GM18511 (cell line): Measurements from ENCODE around the gene CNTROB.

ENCODE experiments used
- ATAC-seq: cut with Tn5 transposase; IDR thresholded peaks from one replicate; pipeline ENCODE4 v1.9.1; 2021; ENCODE audit warnings: mild to moderate bottlenecking, moderate library complexity; ENCODE audit not compliant: unreplicated experiment

Gene CNTROB

DNA sequence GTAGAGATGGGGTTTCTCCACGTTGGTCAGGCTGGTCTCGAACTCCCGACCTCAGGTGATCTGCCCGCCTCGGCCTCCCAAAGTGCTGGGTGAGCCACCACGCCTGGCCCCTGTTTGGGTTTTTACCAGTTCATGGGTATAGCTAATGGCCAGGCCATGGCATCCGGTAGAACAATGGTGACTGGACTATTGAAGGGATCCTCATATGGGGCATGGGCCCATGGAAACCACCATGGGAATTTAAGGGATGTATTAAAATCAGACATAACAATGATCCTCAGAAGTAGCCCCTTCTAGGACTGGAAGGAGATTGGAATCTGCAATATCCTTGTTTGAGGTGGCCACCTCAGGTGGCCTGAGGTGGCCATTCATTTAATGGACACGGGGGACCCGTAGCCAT is 52.9 kb downstream of the CNTROB start:
- ATAC-seq: no peak

DNA sequence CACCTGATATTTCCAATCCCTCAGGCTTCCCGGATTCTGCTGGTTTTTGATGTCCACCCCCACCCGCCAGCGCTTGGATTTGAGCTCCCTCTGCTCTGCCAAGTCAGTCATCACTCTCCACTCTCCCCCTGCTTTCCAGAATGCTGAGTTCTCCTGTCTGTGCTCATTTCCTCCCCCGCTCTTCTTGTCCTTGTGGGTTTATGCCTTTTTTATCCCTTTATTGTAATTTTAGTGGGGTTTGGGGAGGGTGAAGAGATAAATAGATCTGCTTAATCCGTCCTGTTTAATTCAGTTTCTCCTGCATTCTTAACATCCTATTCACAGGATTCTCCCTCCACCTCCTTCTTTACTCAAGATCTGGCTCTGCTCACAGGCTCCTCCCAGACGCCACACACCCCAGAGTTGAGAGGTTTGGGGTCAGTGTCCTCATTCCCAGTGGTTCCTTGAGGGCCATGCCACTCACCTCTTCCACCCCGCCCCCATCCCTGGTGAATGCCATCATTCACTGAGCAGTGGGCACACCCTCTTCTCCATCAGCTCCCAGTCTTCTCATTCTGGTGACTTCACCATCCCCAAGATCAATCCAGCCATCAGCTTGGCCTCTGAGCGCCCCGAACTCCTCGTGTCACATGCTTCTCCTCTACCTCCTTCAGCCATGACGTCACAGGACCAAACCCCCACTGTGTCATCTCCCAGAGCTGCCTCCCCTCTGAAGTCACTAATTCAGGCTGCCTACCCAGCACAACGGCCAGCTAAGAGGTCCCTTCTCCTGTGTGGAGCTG is 55.3 kb downstream of the CNTROB start:
- ATAC-seq: no peak

DNA sequence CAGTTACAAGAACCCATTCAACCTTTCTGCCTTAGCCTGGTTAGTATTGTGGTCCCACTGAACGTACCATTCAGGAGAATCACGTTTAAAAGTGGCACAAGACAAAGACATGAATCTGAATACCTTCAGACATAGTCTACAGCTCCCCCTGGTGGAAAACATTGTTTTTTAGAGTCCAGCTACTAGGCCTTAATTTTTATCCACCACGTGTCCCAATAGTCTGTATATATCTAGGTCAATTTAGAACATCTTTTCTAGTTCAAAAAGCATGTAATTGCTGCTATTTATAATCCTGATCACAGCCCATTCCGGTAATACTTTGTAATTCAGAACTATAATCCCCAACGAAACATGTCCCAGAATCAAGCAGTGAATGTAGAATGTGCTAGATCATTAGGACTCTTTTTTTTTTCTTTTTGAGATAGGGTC is 56.8 kb downstream of the CNTROB start:
- no peak for ATAC-seq

DNA sequence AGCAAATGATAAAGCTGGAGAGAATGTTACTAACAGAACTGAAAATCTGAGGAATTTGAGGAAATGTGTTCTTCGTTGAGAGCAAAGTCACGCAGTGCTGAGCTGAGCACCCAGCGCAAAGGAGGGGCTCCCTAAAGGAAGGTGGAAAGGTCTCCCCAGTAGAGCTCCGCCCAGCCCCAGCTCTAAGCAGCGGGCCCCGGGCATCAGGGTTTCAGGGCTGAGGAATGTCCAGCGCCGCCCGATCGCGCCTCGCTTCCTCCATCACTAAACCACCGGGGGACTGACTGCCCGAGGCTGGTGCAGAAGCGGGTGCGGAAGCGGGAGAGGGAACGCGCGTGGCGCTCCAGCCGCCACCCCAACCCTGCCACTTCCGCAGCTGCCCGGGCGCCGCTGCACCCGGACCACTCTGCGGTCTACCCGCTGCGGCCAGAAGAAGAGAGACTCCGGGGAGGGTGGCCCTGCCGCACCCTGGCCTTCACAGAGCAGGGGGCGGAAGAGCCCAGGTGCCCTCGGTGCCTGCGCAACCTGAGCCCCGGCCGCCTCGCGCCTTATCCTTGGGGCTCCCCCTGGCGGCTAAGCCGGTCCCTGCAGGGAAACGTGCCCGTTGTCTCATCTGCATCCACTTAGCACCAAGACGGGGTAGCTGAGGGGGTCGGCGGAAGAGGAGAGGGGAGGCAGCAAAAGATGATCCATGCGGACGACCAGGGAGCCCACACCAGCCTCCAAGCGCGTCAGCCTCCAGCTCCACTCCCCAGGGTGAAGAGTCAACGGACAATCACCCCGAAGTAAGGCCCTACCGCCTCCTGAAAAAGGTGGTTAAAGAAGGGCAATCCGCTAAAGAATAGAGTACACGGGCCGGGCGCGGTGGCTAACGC is 58.0 kb downstream of the CNTROB start:
- peak; percentile 70 for ATAC-seq

DNA sequence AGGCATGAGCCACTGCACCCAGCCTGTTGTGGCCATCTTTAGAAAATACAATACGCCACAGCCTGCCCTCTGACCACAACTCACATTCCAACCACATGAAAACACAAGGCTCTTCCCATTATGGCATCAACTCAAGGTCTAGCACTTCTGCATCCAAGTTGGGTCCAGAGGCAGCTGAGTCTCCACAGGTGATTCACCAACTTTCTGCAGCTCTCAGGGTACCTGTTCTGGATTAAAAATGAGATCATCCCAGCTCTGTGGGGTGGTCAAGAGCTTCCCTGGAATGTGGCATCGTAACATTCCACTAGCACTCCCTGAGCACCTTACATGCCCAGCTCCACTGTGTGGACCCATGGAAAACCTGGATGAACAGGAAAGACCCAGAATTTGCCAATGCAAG is 60.5 kb downstream of the CNTROB start:
- no peak for ATAC-seq

DNA sequence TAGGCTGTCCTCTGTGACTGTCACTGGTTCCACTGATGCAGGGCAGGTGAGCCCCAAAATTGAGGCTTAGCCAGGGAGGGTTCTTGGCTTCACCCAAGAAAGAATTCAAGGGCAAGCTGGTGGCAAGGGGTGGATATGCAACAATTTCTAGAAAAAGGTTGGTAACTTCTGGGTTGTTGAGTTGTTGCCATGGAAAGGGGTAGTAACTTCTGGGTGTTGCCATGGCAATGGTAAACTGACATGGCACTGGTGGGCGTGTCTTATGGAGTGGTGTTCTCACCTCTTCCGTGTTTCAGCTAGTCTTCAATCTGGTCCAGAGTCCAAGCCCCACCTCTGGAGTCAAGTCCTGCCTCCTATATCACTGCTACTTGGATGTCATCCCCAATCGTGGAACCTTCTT is 60.9 kb downstream of the CNTROB start:
- ATAC-seq: no peak

DNA sequence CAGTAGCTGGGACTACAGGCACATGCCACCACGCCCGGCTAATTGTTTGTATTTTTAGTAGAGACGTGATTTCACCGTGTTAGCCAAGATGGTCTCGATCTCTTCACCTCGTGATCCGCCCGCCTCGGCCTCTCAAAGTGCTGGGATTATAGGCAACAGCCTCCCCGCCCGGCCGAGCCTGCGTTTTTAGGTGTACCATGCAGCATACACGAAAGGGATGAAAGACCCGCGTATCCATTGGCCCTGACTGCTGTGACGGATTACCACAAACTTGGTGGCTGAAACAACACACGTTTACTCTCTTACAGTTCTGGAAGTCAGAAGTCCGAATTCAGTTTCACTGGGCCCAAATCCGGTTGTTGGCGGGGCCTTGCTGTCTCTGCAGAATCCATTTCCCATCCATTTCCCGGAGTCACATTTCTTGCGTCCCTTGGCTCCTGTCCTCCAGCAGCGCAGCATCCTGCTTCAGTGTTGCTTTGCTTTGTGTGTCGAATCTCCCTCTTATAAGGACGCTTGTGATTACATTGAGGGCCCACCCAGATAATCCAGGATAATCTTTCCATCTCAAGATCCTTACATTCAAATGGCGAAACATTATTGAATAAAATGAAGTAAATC is 62.1 kb downstream of the CNTROB start:
- ATAC-seq: no peak

DNA sequence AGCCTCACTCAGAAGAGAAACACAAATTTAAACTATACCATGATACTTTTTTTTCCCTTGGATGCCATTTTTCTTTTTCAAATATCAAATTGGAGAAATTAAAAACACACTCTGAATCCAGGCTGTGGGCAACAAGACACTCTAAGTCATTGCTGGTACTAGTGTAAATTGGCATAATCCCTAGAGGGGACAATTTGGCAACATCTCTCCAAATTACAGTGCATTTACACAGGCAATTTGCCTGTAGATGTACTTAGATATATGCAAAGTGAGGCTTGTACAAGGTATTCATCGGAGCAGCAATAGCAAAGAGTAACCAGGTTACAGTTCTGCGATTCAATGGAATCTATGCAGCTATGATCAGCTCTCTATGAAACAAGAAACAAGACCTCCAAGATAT is 63.7 kb downstream of the CNTROB start:
- no peak for ATAC-seq

DNA sequence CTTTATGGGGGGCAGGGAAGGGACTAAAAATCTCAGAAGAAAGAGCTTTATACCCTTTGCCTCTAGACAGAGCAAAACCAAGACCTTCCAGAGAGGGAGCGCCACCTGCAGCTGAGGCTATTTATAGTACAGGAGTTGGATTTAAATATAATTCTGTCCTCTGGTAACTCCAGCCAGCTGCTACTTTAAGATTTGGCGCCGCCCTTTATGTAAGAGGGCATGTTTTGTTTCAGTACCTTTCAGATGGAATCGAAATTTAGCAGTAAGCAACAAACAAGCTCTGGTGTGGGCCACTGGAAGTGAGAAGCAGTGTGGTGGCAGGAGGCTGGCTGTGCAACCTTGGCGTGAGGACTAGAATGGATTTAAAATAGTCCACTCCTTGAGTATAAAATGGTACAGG is 65.2 kb downstream of the CNTROB start:
- no peak for ATAC-seq
